Measurements from ENCODE around the gene RAB28.

The RAB28 gene

DNA sequence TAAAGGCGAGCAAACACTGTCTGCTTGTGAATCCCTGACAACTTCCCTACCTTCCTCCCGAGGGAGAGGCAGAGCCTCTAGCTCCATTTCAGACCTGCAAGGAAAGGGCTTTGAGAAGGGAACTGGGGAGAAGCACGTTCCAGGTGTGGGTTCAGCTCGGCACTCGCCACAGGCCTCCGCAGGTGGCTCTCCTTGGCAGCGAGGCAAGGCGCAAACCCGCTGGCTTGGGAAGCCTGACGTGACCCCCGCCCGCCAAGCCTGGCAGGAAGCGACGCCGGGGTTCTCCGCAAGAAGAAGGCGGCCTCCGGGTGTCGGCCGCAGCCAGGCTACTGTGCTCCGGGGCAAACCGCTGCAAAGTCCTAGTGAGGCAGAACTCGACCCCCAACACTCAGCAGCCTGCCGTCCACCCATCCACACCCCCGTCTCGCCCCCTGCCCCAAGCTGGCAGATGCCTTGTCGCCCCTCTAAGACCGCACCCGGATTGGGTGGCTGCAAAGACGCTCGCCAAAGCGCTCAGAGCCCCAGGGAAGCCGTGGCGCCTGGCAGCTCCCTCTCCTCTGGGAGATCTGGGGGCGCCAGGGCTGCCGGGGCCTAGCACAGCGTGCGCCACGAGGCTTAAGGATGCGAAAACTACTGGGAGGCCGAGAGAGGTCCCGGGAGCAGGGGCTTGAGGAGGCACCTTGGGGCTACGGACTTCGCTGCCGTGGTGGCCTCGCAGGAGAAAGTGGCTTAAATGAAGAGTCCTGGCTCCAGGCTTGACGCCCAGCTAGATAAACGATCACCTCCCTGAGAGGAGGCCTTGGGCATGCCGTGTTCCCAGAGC, 38.4 kb upstream of the RAB28 start (continued):
- TF ChIP-seq, protein P1, sequence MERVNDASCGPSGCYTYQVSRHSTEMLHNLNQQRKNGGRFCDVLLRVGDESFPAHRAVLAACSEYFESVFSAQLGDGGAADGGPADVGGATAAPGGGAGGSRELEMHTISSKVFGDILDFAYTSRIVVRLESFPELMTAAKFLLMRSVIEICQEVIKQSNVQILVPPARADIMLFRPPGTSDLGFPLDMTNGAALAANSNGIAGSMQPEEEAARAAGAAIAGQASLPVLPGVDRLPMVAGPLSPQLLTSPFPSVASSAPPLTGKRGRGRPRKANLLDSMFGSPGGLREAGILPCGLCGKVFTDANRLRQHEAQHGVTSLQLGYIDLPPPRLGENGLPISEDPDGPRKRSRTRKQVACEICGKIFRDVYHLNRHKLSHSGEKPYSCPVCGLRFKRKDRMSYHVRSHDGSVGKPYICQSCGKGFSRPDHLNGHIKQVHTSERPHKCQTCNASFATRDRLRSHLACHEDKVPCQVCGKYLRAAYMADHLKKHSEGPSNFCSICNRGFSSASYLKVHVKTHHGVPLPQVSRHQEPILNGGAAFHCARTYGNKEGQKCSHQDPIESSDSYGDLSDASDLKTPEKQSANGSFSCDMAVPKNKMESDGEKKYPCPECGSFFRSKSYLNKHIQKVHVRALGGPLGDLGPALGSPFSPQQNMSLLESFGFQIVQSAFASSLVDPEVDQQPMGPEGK (CRISPR knock-in tag; IDR thresholded peaks at IDR 0.05; ENCODE audit: borderline replicate concordance) = no peak
- no peak for TF ChIP-seq OSR1 (CRISPR knock-in tag; IDR thresholded peaks at IDR 0.05)

DNA sequence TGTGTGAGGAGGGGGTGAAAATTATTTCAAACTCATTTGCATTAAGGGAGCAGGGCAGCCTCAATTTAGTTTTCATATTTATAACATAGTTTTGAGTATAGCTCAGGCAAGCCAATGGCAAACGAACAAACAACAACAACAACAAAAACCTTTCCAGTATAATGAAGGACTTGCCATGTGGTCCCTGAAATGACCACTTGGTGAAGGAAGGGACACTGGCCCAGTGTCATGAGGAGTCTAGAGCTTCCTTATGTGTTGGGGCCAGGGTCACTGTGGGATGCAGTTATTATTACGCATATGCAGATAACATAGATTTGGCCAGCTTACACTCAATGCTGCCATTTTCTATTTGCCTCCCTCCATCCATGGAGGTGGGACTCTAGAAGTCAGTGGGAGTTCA, 36.9 kb upstream of the RAB28 start:
- no peak for ATAC-seq
- TF ChIP-seq, protein P2, sequence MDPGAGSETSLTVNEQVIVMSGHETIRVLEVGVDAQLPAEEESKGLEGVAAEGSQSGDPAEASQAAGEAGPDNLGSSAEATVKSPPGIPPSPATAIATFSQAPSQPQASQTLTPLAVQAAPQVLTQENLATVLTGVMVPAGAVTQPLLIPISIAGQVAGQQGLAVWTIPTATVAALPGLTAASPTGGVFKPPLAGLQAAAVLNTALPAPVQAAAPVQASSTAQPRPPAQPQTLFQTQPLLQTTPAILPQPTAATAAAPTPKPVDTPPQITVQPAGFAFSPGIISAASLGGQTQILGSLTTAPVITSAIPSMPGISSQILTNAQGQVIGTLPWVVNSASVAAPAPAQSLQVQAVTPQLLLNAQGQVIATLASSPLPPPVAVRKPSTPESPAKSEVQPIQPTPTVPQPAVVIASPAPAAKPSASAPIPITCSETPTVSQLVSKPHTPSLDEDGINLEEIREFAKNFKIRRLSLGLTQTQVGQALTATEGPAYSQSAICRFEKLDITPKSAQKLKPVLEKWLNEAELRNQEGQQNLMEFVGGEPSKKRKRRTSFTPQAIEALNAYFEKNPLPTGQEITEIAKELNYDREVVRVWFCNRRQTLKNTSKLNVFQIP (CRISPR knock-in tag; IDR thresholded peaks at IDR 0.05; ENCODE audit: borderline replicate concordance, low read depth) = no peak
- TF ChIP-seq BACH2 (CRISPR knock-in tag; IDR thresholded peaks at IDR 0.05; ENCODE audit: borderline replicate concordance) (no peak), ARNTL (CRISPR knock-in tag; IDR thresholded peaks at IDR 0.05; ENCODE audit: borderline replicate concordance, low read depth) (no peak), ZFP3 (CRISPR knock-in tag; IDR thresholded peaks at IDR 0.05) (no peak), ISL1 (CRISPR knock-in tag; IDR thresholded peaks at IDR 0.05) (no peak), ESRRG (CRISPR knock-in tag; IDR thresholded peaks at IDR 0.05) (no peak), ZFP30 (CRISPR knock-in tag; IDR thresholded peaks at IDR 0.05) (no peak), TCF4 (CRISPR knock-in tag; IDR thresholded peaks at IDR 0.05; ENCODE audit: borderline replicate concordance) (no peak), CSDC2 (CRISPR knock-in tag; IDR thresholded peaks at IDR 0.05) (no peak), RARB (CRISPR knock-in tag; IDR thresholded peaks at IDR 0.05) (no peak), ZC3H10 (CRISPR knock-in tag; IDR thresholded peaks at IDR 0.05) (no peak), ZNF565 (CRISPR knock-in tag; conservative IDR thresholded peaks at IDR 0.05; ENCODE audit: low read depth) (no peak), GLIS3 (CRISPR knock-in tag; IDR thresholded peaks at IDR 0.05) (no peak), SNAI2 (CRISPR knock-in tag; IDR thresholded peaks at IDR 0.05) (no peak), TOX (CRISPR knock-in tag; IDR thresholded peaks at IDR 0.05; ENCODE audit: borderline replicate concordance) (no peak)
- TF ChIP-seq, protein P3, sequence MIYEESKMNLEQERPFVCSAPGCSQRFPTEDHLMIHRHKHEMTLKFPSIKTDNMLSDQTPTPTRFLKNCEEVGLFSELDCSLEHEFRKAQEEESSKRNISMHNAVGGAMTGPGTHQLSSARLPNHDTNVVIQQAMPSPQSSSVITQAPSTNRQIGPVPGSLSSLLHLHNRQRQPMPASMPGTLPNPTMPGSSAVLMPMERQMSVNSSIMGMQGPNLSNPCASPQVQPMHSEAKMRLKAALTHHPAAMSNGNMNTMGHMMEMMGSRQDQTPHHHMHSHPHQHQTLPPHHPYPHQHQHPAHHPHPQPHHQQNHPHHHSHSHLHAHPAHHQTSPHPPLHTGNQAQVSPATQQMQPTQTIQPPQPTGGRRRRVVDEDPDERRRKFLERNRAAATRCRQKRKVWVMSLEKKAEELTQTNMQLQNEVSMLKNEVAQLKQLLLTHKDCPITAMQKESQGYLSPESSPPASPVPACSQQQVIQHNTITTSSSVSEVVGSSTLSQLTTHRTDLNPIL (CRISPR knock-in tag; IDR thresholded peaks at IDR 0.05; ENCODE audit: low read depth) = no peak
- TF ChIP-seq, protein P4, sequence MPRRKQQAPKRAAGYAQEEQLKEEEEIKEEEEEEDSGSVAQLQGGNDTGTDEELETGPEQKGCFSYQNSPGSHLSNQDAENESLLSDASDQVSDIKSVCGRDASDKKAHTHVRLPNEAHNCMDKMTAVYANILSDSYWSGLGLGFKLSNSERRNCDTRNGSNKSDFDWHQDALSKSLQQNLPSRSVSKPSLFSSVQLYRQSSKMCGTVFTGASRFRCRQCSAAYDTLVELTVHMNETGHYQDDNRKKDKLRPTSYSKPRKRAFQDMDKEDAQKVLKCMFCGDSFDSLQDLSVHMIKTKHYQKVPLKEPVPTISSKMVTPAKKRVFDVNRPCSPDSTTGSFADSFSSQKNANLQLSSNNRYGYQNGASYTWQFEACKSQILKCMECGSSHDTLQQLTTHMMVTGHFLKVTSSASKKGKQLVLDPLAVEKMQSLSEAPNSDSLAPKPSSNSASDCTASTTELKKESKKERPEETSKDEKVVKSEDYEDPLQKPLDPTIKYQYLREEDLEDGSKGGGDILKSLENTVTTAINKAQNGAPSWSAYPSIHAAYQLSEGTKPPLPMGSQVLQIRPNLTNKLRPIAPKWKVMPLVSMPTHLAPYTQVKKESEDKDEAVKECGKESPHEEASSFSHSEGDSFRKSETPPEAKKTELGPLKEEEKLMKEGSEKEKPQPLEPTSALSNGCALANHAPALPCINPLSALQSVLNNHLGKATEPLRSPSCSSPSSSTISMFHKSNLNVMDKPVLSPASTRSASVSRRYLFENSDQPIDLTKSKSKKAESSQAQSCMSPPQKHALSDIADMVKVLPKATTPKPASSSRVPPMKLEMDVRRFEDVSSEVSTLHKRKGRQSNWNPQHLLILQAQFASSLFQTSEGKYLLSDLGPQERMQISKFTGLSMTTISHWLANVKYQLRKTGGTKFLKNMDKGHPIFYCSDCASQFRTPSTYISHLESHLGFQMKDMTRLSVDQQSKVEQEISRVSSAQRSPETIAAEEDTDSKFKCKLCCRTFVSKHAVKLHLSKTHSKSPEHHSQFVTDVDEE (CRISPR knock-in tag; IDR thresholded peaks at IDR 0.05) = no peak

DNA sequence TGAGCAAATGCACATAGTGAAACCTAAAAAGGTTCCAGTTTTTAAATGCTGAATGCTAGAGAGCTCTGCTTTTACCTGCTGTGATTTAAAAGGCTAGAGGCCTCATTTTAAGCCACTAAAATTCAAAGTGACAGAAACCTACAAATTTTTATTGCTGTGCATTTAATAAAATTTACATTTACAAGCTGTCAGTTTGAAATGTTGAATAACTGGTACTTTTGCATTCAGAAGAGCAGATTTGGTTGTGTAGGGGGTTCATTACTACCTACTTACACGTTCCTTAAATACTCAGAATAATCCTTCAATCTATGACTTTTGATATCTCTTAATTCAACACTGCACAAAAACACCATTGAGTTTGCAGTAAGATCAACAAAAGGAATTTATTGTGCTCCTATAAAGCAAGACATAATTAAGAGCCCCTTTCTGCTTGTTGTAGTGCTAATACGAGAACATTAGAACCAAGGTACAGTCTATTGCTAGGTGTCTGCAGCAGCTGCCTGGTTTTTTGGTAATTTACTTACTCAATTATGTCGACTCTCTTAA, 32.2 kb upstream of the RAB28 start:
- TF ChIP-seq RARB (CRISPR knock-in tag; IDR thresholded peaks at IDR 0.05) = no peak
- no peak for TF ChIP-seq ZNF8 (CRISPR knock-in tag; IDR thresholded peaks at IDR 0.05)
- no peak for TF ChIP-seq CSDC2 (CRISPR knock-in tag; IDR thresholded peaks at IDR 0.05)
- TF ChIP-seq TOX (CRISPR knock-in tag; IDR thresholded peaks at IDR 0.05; ENCODE audit: borderline replicate concordance) = no peak
- no peak for TF ChIP-seq ZFP3 (CRISPR knock-in tag; IDR thresholded peaks at IDR 0.05)
- TF ChIP-seq, protein P1 (CRISPR knock-in tag; IDR thresholded peaks at IDR 0.05; ENCODE audit: borderline replicate concordance) = no peak
- no peak for TF ChIP-seq SNAI2 (CRISPR knock-in tag; IDR thresholded peaks at IDR 0.05)
- TF ChIP-seq ARNTL (CRISPR knock-in tag; IDR thresholded peaks at IDR 0.05; ENCODE audit: borderline replicate concordance, low read depth) = no peak
- ATAC-seq = no peak
